HEK293T (cell line): Measurements from ENCODE around the gene ZNFX1.

Experiments
- CTCF ChIA-PET: fragments of 350-600 bp; formaldehyde crosslinking; extraction: SDS; loops from one replicate; lab custom pipeline; 2021; ENCODE audit warnings: antibody characterized with exemption, inconsistent platforms; lab: Yijun Ruan, JAX
- POLR2A ChIA-PET: fragments of 350-600 bp; formaldehyde crosslinking; extraction: SDS; loops from one replicate; lab custom pipeline; 2020; ENCODE audit warnings: antibody characterized with exemption, inconsistent platforms; lab: Yijun Ruan, JAX
- DNase-seq: peaks from one replicate; pipeline ENCODE4 v3.0.0; 2012; ENCODE audit warnings: mixed read lengths; ENCODE audit errors: extremely low spot score
- ARNT ChIP-seq: fragments of 450-650 bp; IDR thresholded peaks from 2 replicates; pipeline ENCODE4 v1.6.1; 2017; ENCODE audit warnings: mild to moderate bottlenecking
- BHLHE40 ChIP-seq: fragments of 450-650 bp; IDR thresholded peaks from 2 replicates; pipeline ENCODE4 v1.6.1; 2016; ENCODE audit warnings: mild to moderate bottlenecking, moderate library complexity, borderline replicate concordance
- CTBP1 ChIP-seq: fragments of 450-650 bp; IDR thresholded peaks from 2 replicates; pipeline ENCODE4 v1.6.1; 2016; ENCODE audit warnings: borderline replicate concordance
- ELF4 ChIP-seq: fragments of 450-650 bp; IDR thresholded peaks from 2 replicates; pipeline ENCODE4 v1.6.1; 2017; ENCODE audit warnings: antibody characterized with exemption
- FOXA1 ChIP-seq: fragments of 450-650 bp; IDR thresholded peaks from 2 replicates; pipeline ENCODE4 v1.6.1; 2016; ENCODE audit warnings: mild to moderate bottlenecking
- FOXK2 ChIP-seq: fragments of 450-650 bp; IDR thresholded peaks from 2 replicates; pipeline ENCODE4 v1.6.1; 2016; ENCODE audit warnings: mild to moderate bottlenecking
- FOXM1 ChIP-seq: fragments of 450-650 bp; IDR thresholded peaks from 2 replicates; pipeline ENCODE4 v1.6.1; 2017; ENCODE audit warnings: mild to moderate bottlenecking, borderline replicate concordance
- HDGF ChIP-seq: fragments of 450-650 bp; IDR thresholded peaks from 2 replicates; pipeline ENCODE4 v1.6.1; 2017; ENCODE audit warnings: antibody characterized with exemption, borderline replicate concordance
- L3MBTL2 ChIP-seq: fragments of 450-650 bp; conservative IDR thresholded peaks from 2 replicates; pipeline ENCODE4 v1.6.1; 2016; ENCODE audit warnings: mild to moderate bottlenecking
- LEF1 ChIP-seq: fragments of 450-650 bp; IDR thresholded peaks from 2 replicates; pipeline ENCODE4 v1.6.1; 2017; ENCODE audit warnings: mild to moderate bottlenecking, borderline replicate concordance
- NFRKB ChIP-seq: fragments of 450-650 bp; IDR thresholded peaks from 2 replicates; pipeline ENCODE4 v1.6.1; 2016; ENCODE audit warnings: mild to moderate bottlenecking, moderate library complexity
- PKNOX1 ChIP-seq: fragments of 450-650 bp; IDR thresholded peaks from 2 replicates; pipeline ENCODE4 v1.6.1; 2016
- SP1 ChIP-seq: fragments of 450-650 bp; IDR thresholded peaks from 2 replicates; pipeline ENCODE4 v1.6.1; 2017
- SUZ12 ChIP-seq: fragments of 450-650 bp; IDR thresholded peaks from 2 replicates; pipeline ENCODE4 v1.6.1; 2016; ENCODE audit warnings: mild to moderate bottlenecking
- TARDBP ChIP-seq: fragments of 450-650 bp; IDR thresholded peaks from 2 replicates; pipeline ENCODE4 v1.6.1; 2016
- ZNF384 ChIP-seq: fragments of 450-650 bp; IDR thresholded peaks from 2 replicates; pipeline ENCODE4 v1.6.1; 2016

ZNFX1 gene

GRCh38 chr20:49288784-49289696, 11.2 kb upstream of the ZNFX1 start:
- TF ChIP-seq SUZ12 (no peak), PKNOX1 (no peak), ELF4 (0 out of 2 replicates have a peak, but pooled peaks have one; percentile 10), ZNF384 (no peak), LEF1 (no peak)
- DNase-seq, result no peak
- POLR2A ChIA-PET, result interaction anchor here (1.1 to 1.3 kb wide), 2 partner anchors 10 to 42 kb away, joined by 3 read pairs; no protein-coding TSS in a partner anchor
- CTCF ChIA-PET, result no interaction called here

- ChIA-PET CTCF (no interaction called here), POLR2A (interaction anchor here (1.1 to 1.3 kb wide), 3 partner anchors 9 to 42 kb away, joined by 3 read pairs; no protein-coding TSS in a partner anchor)
- no peak for DNase-seq
- TF ChIP-seq ARNT (no peak), FOXM1 (no peak), ZNF384 (no peak), L3MBTL2 (no peak), FOXA1 (no peak), FOXK2 (no peak), ELF4 (no peak), BHLHE40 (no peak), TARDBP (no peak), NFRKB (no peak), HDGF (no peak), SP1 (no peak), LEF1 (no peak), SUZ12 (no peak), CTBP1 (no peak), PKNOX1 (no peak)
Measured at GRCh38 chr20:49288250-49288751, 10.4 kb upstream of the ZNFX1 start.

- DNase-seq, result no peak
- TF ChIP-seq FOXM1, result no peak
- no peak for TF ChIP-seq LEF1
- no peak for TF ChIP-seq ELF4
- TF ChIP-seq ZNF384, result no peak
- TF ChIP-seq SUZ12, result no peak
- POLR2A ChIA-PET, result interaction anchor here (1.1 to 1.3 kb wide), 4 partner anchors 9 to 41 kb away, joined by 3 read pairs; no protein-coding TSS in a partner anchor
- CTCF ChIA-PET, result no interaction called here
Measured at GRCh38 chr20:49287555-49288249, 9.8 kb upstream of the ZNFX1 start.

- ChIA-PET CTCF (no interaction called here), POLR2A (interaction anchor here (1.2 kb wide), 2 partner anchors 11 to 20 kb away, joined by 3 read pairs; no protein-coding TSS in a partner anchor)
- DNase-seq, result no peak
- TF ChIP-seq ELF4, result no peak
- TF ChIP-seq LEF1, result no peak
- no peak for TF ChIP-seq L3MBTL2
- TF ChIP-seq ARNT, result no peak
- no peak for TF ChIP-seq CTBP1
- no peak for TF ChIP-seq ZNF384
- TF ChIP-seq FOXK2, result no peak
- no peak for TF ChIP-seq FOXA1
- no peak for TF ChIP-seq HDGF
- TF ChIP-seq FOXM1, result no peak
Measured at GRCh38 chr20:49286689-49287551, 9.1 kb upstream of the ZNFX1 start.

GRCh38 chr20:49285813-49286494, 8.1 kb upstream of the ZNFX1 start:
- CTCF ChIA-PET, result no interaction called here
- no peak for DNase-seq
- TF ChIP-seq PKNOX1 (no peak), LEF1 (no peak), SUZ12 (no peak), FOXM1 (no peak), L3MBTL2 (no peak), NFRKB (no peak), HDGF (no peak), ARNT (no peak), FOXA1 (no peak), SP1 (no peak), FOXK2 (no peak), TARDBP (no peak), BHLHE40 (no peak), ELF4 (no peak), CTBP1 (no peak), ZNF384 (no peak)
- POLR2A ChIA-PET, result no interaction called here
